Left ventricle myocardium inferior (tissue), 1 donor: ENCODE data around the gene METTL25. TPM values are rescaled to one million over a fixed set of nuclear protein-coding genes. Genes with fewer than 3 reads are reported as not detected.

Experiments used
- DNase-seq: peaks from one replicate; pipeline ENCODE4 v3.0.0-alpha.2; 2020
- H3K27ac ChIP-seq: fragments of 200-600 bp; replicated peaks from 2 replicates; pipeline ENCODE4 v1.8.0; 2021
- H3K27me3 ChIP-seq: fragments of 200-600 bp; 2 replicates; pipeline ENCODE4 v1.8.0; 2021; ENCODE audit warnings: low read depth
- H3K36me3 ChIP-seq: fragments of 200-600 bp; 2 replicates; pipeline ENCODE4 v1.8.0; 2021
- H3K4me1 ChIP-seq: fragments of 200-600 bp; 2 replicates; pipeline ENCODE4 v1.8.0; 2021
- H3K4me3 ChIP-seq: fragments of 200-600 bp; 2 replicates; pipeline ENCODE4 v1.8.0; 2021; ENCODE audit warnings: mild to moderate bottlenecking, moderate library complexity
- H3K9me3 ChIP-seq: fragments of 200-600 bp; replicated peaks from 2 replicates; pipeline ENCODE4 v1.8.0; 2021
- intact Hi-C: fragments of 100-400 bp; cut with micrococcal nuclease; formaldehyde crosslinking; loops from one replicate; pipeline ENCODE4 v1.11.0; 2022
- total RNA-seq: library from RNA; stranded (reverse); fragmentation: NEBNext Ultra II Directional; extraction: Animal tissue kit (Norgen Biotek cat#: 25700); gene quantifications from one replicate; pipeline ENCODE4 v1.2.1, GENCODE V29; 2021
- TF ChIP-seq, protein P1 (sequence below): fragments of 200-600 bp; IDR thresholded peaks from 2 replicates; pipeline ENCODE4 v1.8.0; 2021; ENCODE audit warnings: antibody characterized with exemption, mild to moderate bottlenecking, borderline replicate concordance
- donor health status: DM: no; HTN: yes; CAD: no; lungs with severe emphysema.

METTL25 gene
- total RNA-seq, 1 donor from 2014 or later, result 15.8 TPM

DNA sequence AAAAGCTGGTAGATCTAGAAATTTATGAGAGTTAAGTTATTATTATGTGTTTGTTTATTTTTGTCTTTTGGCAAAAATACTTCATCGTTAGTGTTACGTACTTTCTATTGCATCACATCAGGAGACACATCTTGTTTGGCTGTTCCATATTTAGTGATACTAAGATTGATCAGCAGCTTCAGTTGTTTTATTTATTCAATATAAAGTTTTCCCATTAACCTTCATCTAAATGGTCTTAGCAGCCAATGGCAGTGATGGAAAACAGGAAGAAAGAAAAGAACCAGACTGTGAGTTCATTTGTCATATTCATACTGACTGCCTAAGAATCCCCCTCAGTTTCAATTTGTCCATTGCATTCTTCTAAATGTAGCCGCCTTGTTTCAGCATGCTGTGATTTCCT lies 122.3 kb downstream of the METTL25 start:
- no peak for DNase-seq
- Histone ChIP-seq H3K9me3 (peaks cover 27% of the 10 kb centered on the region), H3K4me3 (no peak overlapping the region), H3K27ac (no peak overlapping the region), H3K27me3 (no peaks in the 10 kb centered on the region), H3K36me3 (peaks cover 28% of the 10 kb centered on the region), H3K4me1 (no peaks in the 10 kb centered on the region)
- intact Hi-C loops, result no loop called here
- TF ChIP-seq, protein P1, sequence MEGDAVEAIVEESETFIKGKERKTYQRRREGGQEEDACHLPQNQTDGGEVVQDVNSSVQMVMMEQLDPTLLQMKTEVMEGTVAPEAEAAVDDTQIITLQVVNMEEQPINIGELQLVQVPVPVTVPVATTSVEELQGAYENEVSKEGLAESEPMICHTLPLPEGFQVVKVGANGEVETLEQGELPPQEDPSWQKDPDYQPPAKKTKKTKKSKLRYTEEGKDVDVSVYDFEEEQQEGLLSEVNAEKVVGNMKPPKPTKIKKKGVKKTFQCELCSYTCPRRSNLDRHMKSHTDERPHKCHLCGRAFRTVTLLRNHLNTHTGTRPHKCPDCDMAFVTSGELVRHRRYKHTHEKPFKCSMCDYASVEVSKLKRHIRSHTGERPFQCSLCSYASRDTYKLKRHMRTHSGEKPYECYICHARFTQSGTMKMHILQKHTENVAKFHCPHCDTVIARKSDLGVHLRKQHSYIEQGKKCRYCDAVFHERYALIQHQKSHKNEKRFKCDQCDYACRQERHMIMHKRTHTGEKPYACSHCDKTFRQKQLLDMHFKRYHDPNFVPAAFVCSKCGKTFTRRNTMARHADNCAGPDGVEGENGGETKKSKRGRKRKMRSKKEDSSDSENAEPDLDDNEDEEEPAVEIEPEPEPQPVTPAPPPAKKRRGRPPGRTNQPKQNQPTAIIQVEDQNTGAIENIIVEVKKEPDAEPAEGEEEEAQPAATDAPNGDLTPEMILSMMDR, result no peak

DNA sequence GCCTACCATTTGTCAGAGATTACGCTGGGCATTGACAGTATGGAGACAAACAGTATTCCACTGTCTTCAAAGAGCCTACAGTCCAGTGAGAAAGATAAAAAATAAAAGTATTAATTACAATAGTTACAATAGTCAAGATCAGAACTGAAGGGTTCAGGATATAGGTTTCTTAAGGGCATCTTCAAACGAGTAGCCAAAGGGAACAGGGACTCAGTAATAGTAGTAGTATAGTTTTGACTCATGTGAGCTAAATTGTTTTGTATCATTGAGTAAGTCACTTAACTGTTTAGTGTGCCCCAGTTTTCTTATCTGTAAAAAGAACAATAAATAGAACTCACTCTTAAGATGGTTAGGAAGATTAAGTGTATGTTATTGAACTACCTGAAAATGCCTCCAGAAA lies 123.6 kb downstream of the METTL25 start:
- no peak overlapping the region for H3K27ac ChIP-seq
- H3K27me3 ChIP-seq, result no peaks in the 10 kb centered on the region
- H3K9me3 ChIP-seq, result peaks cover 41% of the 10 kb centered on the region
- H3K4me3 ChIP-seq, result no peak overlapping the region
- H3K36me3 ChIP-seq, result peaks cover 26% of the 10 kb centered on the region
- no peaks in the 10 kb centered on the region for H3K4me1 ChIP-seq
- intact Hi-C loops, result no loop called here
- TF ChIP-seq, protein P1, result no peak
- no peak for DNase-seq

DNA sequence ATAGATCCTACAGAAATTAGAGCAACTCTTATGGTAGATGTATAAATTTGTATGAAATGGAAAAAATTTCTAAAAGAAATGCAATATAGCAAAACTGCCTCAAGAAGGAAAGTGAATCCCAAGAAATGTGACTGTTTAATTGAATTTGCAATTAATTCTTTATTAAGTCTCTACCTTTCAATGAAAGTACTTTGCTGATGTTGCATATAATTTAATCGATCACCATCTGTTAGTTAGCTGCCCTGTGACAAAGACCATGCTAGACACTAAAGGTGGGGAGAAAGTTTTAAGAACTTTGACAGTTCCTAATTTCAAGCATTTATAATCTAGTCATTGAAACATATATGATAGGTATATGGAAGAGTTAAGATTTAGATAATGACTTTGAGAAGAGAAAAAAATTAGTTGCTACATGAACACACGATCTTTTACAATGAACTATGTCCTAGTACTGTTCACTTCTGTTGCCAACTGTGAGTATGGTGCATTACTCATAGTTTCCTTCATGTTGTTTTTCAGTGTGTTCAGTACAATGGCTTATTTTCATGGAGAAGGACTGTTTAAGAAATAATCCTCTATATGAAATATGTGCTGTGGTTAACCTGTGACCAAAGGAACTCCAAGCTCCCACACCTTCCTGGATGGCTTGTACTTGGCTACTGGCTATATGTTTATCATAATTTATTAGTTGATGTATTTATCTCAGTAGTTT lies 128.4 kb downstream of the METTL25 start:
- no peaks in the 10 kb centered on the region for H3K36me3 ChIP-seq
- H3K9me3 ChIP-seq, result peaks cover 53% of the 10 kb centered on the region
- intact Hi-C loops, result no loop called here
- no peak overlapping the region for H3K27ac ChIP-seq
- no peaks in the 10 kb centered on the region for H3K27me3 ChIP-seq
- H3K4me3 ChIP-seq, result no peak overlapping the region
- DNase-seq, result no peak
- no peaks in the 10 kb centered on the region for H3K4me1 ChIP-seq
- TF ChIP-seq, protein P1, result no peak

DNA sequence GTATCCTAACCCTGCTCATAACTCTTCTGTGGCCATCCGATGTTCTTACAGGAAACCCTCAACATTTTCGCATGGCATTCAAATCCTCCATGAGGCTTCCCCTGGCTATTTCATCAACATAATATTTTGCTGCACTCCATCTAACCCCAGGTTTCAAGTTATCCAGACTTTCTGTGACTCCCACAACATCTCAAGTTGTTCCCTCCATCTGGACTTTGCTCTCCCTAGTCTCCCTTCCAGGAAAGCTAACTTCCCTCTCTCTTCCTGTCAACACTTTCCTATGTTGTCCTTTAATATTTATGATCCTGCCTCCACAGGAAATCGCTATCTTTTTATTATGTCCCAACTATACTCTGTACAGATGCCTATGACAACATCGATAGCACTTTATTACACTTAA lies 146.1 kb downstream of the METTL25 start:
- H3K4me3 ChIP-seq, result no peak overlapping the region
- H3K4me1 ChIP-seq, result no peaks in the 10 kb centered on the region
- no peaks in the 10 kb centered on the region for H3K27me3 ChIP-seq
- H3K27ac ChIP-seq, result no peak overlapping the region
- TF ChIP-seq, protein P1, result no peak
- intact Hi-C loops, result no loop called here
- no peaks in the 10 kb centered on the region for H3K36me3 ChIP-seq
- no peaks in the 10 kb centered on the region for H3K9me3 ChIP-seq
- no peak for DNase-seq

DNA sequence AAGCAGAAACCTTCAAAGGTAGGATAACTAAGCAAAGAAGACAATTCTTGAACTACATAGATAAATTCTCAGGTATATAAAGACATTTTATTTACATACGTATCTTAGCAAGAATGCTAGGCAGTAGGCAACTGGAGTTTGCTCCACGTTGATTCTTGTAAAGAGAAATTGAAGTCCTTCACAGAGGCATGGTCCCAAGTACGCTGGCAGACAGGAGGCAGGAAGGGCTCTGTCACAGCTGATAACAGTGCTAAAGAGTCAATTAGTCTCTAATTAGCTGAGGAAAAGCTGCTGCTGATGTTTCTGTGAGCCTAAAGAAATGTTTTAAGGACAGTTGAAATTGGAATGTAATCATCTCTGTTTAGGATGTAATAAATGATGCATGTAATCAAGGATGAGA lies 146.8 kb downstream of the METTL25 start:
- H3K27me3 ChIP-seq, result no peaks in the 10 kb centered on the region
- H3K36me3 ChIP-seq, result no peaks in the 10 kb centered on the region
- no peaks in the 10 kb centered on the region for H3K9me3 ChIP-seq
- no peaks in the 10 kb centered on the region for H3K4me1 ChIP-seq
- no peak overlapping the region for H3K4me3 ChIP-seq
- intact Hi-C loops, result no loop called here
- H3K27ac ChIP-seq, result no peak overlapping the region
- TF ChIP-seq, protein P1, result no peak
- DNase-seq, result no peak
